SK-N-DZ (cell line): ENCODE results near the gene ABLIM2.

Experiments used
- small RNA-seq, 2 experiments: library from RNA; depleted of rRNA; stranded (forward); fragments of <200 nt; gene quantifications; one replicate each; pipeline ENCODE3, GENCODE V24; 2014

ABLIM2 gene

Small RNA genes lying within 50 kb of the gene (small RNA-seq; reads per million reads assigned to genes)
- gene MIR95 = 0 to 0.13 reads per million in 2 experiments
